Fibroblast of mammary gland (primary cell): ENCODE data around the gene ZNF383.
"Not testable (repeated sequence)": the region's sequence is repeated elsewhere in the genome, so short reads cannot be mapped to it uniquely, and the experiment has no call there.

Experiments used
- DNase-seq: peaks from one replicate; pipeline ENCODE4 v3.0.0-alpha.2; 2010; ENCODE audit warnings: low read depth
- H3K4me3 ChIP-seq: 2 replicates; pipeline ENCODE4 v1.5.1; 2011; ENCODE audit warnings: low read depth, mild to moderate bottlenecking, low read length, moderate library complexity; ENCODE audit not compliant: control insufficient read depth
- CTCF ChIP-seq: conservative IDR thresholded peaks from 2 replicates; pipeline ENCODE4 v1.5.1; 2011; ENCODE audit warnings: low read depth, low read length, inconsistent platforms; ENCODE audit not compliant: control insufficient read depth, insufficient read depth

The ZNF383 gene

DNA sequence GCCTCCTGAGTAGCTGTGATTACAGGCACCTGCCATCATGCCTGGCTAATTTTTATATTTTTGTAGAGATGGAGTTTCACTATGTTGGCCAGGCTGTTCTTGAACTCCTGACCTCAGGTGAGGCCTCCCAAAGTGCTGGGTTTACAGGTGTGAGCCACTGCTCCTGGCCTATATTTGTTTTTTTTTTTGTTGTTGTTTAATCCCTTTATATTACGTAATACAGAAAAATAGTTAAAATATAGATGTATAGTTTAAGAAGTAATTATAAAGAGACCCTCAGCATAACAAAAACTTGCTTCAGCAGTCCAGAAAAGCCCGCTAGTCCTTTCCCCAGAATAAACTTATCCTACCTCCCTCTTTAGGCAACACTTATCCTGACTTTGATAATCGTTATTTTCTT lies 2.4 kb downstream of the ZNF383 start:
- TF ChIP-seq CTCF: no peak

GRCh38 chr19:37221136-37221535 lies 3.1 kb downstream of the ZNF383 start:
- TF ChIP-seq CTCF: no peak
- DNase-seq: no peak
- H3K4me3 ChIP-seq: no peak overlapping the region

More for the DNA sequence above, 2.4 kb downstream of the ZNF383 start:
- DNase-seq: no peak
- H3K4me3 ChIP-seq: no peak overlapping the region

- DNase-seq: no peak
- no peak for TF ChIP-seq CTCF
- no peak overlapping the region for H3K4me3 ChIP-seq
These were observed 8.2 kb downstream of the ZNF383 start for GRCh38 chr19:37226248-37226647.

DNA sequence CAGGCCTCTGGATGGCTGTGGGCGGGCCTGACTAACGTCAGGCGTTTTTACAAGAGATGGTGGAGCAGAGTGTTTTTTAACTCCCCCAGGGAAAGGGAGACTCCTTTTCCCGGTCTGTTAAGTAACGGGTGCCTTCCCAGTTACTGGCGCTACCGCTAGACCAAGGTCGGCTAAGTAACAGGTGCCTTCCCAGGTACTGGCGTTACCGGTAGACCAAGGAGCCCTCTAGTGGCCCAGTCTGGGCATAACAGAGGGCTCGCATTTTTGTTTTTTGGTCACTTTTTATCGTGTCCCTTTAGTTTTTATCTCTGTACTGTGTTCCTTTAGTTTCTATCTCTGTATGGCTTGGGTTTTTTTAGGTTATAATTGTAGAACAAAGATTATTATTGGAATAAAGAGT lies 10.0 kb downstream of the ZNF383 start:
- TF ChIP-seq CTCF: peak; percentile 53
- peak; percentile 13 for DNase-seq
- H3K4me3 ChIP-seq: no peak overlapping the region

- DNase-seq: no peak
- H3K4me3 ChIP-seq: no peak overlapping the region
- TF ChIP-seq CTCF: no peak
These were observed 25.2 kb downstream of the ZNF383 start for GRCh38 chr19:37243206-37243632.

- peak; percentile 98 for DNase-seq
- TF ChIP-seq CTCF: no peak
- H3K4me3 ChIP-seq: peak overlapping the region; percentile 87
These were observed 33.6 kb downstream of the ZNF383 start for GRCh38 chr19:37251308-37252229.

GRCh38 chr19:37263028-37263427 lies 45.0 kb downstream of the ZNF383 start:
- not testable (repeated sequence) for DNase-seq, H3K4me3 ChIP-seq

GRCh38 chr19:37267005-37267404 lies 49.0 kb downstream of the ZNF383 start:
- not testable (repeated sequence) for H3K4me3 ChIP-seq, DNase-seq

GRCh38 chr19:37267755-37268154 lies 49.7 kb downstream of the ZNF383 start:
- not testable (repeated sequence) for H3K4me3 ChIP-seq
- peak; percentile 7 for DNase-seq

DNA sequence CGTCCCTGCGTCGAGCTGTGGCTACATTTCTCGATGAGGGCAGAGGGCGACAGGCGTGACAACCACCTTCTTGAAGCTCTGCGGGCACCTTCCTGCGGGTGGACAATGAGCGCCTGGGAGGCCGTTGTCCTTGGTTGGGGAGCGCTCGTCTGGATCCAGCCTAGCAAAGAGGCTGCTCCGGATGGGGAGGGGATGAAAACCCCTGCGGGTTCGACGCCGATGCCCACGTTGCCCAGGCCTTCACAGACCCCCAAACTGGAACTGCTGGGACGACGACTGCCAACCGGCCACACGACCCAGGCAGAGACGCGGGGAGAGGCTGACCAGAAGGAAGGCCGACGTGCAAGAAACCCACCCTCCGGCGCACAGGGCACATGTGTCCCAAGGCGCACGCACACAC lies 62.6 kb downstream of the ZNF383 start:
- DNase-seq: not testable (repeated sequence)

GRCh38 chr19:37284020-37284419 lies 66.0 kb downstream of the ZNF383 start:
- not testable (repeated sequence) for H3K4me3 ChIP-seq, DNase-seq

More for the DNA sequence above, 62.6 kb downstream of the ZNF383 start:
- H3K4me3 ChIP-seq: not testable (repeated sequence)
